ENCODE measurements around the gene SERPINE1.

Gene SERPINE1

GRCh38 chr7:101156866-101157589 lies 30.1 kb downstream of the SERPINE1 start:
- DNase-seq, result no peak

DNA sequence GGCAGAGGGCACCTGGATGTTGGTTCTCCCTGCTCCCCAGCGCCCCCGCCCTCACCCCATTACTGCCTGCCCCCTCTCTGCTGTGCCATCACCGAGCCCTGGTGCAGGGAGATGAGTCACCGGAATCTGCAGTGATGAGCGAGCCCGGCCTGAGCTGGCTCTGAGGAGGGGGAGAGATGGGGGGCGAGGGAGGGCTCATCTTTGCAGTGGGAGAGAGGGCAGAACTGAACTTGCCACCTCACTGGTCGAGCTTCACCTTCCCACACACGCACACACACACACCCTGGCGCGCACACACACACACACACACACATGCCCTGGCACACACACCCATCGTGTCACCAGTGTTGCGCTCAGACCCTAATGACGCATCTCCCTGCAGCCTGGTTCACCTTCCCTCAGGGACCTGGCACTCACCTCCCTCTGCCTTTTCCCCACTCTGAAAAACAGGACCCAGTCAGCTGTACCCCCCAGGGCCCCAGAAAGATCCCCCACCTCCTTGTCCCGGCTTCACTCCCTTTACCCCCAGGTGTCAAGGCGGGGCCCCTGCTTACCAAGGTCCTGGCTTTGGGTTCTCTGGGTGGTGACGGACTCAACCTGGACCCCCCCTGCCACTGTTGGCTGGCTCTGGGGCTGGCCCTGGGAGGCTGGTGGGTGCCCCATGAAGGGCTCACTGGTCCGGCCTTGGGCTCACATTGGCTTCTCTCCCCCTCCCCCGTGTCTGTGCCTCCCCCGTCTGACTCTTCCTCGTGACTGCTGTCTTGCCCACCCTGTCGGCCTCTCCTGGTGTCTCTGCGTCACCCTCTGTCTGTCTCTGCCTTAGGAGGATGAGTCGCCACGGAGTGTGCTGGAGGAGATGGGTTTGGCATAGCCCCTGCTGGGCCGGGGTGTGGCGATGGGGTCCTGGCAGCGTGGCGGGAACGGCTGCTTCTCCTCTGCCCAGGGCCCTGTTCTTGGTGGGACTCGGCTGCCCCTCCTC lies 33.1 kb downstream of the SERPINE1 start:
- no peak for DNase-seq

- no peak for DNase-seq
Observed at GRCh38 chr7:101160910-101161309, 34.0 kb downstream of the SERPINE1 start.

GRCh38 chr7:101161692-101162471 lies 35.0 kb downstream of the SERPINE1 start:
- DNase-seq, result no peak

- peak in 1 of 2 experiments; percentile 67 for DNase-seq
Observed at GRCh38 chr7:101162551-101163278, 35.8 kb downstream of the SERPINE1 start.

- DNase-seq, result peak; percentile 59 to 67
Observed at GRCh38 chr7:101163279-101164070, 36.6 kb downstream of the SERPINE1 start.

GRCh38 chr7:101164071-101164840 lies 37.4 kb downstream of the SERPINE1 start:
- DNase-seq, result no peak

DNA sequence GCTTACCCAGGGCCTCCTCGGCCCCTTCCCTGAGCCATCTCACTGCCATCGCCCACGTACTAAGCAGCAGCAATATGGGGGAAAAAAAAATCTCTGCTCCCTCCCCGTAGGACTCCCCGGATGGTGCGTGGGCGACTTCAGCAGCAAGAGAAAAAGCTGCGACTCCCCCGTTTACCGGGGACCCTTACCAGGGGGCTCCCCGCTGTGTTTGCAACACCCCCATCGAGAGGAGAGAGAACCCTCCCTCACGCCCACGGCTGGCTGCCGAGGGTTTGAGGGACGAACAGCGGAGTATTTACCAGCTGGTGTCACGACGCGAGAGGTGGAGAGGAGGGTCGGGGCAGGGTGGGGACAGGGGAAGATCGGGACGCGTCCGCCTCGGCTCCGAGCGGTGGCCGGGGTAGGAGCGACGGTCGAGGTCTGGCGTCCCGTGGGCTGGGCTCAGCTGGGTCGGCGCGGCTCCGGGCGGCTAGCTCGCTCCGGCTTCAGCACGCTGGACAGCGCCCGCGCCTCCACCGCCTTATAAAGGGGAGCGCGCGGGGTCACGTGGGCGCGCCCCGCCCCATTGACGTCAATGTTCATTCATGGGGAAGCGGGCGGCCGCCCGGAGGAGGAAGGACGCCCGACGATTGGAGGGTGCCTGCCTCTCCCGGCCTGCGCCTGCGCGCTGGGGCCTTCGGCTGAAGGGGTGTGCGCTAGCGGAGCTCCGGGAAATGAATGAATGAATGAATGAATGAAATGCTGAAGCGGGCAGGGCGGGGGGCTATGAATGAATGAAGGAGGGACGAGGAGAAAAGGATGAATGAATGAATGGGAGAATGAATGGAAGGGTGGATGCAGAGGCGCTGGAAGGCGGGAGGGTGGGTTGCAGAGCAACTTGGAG lies 38.4 kb downstream of the SERPINE1 start, which contains the start of gene VGF:
Gene VGF (minus strand): TSS at position 495 of the 883 bp plus-strand sequence. CDS start 726 bp downstream, outside the sequence.
- peak; percentile 93 for DNase-seq

DNA sequence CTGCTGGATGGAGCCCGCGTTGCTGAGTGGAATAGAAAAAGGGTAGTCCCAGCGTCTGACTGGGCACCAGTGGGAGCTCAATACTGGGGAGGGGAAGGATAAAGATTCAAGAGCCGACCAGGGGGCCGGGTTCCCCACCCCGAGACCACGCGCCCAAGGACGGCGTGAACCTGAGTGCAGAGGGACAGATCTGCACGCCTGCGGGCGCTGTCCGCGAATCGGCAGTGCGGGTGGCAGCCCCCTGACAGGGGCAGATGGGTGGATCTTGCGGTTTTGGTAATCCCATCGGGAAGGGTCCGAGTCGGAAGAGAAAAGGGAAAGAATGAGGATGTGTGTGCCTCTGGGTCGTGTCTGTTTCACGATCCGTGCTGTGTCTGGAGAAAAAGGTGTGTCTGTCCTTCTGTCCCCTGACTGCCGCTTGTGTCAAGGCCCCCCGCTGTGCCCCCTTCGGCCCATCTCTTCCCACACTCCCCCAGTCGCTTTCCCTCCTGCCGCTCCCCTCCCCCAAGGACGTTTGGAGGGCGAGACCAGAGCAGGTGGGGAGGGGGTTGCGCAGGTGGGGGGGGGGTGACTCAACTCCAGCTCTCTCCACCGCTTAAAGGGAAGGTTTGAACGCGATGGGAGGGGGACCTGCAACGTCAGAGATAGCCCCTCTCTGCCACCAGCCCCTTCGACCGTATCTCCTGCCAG lies 39.2 kb downstream of the SERPINE1 start:
- DNase-seq, result no peak

GRCh38 chr7:101166648-101166908 lies 39.7 kb downstream of the SERPINE1 start:
- DNase-seq, result no peak

- DNase-seq, result peak; percentile 34 to 53
Observed at GRCh38 chr7:101166909-101167644, 40.2 kb downstream of the SERPINE1 start.

DNA sequence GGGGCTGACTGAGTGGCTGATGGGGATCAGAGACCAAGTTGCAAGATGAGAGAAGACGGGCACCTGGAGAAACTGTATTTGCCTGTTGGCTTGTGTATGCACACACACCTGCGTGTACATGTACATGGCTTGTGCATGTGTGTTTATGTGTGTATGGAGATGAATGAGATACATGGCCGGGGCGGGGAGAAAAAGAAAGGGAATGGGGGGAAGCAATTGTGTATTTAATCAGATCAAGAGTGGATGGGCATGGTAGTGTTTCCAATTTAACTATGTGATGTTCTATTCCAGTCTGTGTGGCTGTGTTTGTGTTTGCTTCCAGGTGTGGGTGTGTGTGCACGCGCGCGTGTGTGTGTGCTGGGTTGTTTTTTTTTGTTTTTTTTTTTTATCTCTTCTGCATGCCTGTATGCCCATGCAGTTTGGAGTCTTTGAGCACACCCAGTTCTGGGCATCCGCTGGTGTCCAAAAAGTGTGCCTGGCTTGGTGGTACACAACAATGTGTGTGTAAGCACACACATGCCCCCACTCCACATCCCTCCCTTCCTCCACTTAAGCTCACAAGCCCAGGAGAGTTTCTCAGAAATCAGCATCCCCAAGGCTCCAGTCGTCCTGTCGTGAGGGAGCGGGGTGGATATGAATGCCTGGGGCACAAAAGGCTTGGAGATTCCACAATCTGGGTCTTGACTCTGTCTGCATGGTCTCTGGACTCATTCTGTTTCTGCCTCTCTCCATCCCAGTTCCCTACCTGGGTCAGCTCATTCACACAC lies 40.9 kb downstream of the SERPINE1 start:
- no peak for DNase-seq

GRCh38 chr7:101168412-101169049 lies 41.6 kb downstream of the SERPINE1 start:
- no peak for DNase-seq

DNA sequence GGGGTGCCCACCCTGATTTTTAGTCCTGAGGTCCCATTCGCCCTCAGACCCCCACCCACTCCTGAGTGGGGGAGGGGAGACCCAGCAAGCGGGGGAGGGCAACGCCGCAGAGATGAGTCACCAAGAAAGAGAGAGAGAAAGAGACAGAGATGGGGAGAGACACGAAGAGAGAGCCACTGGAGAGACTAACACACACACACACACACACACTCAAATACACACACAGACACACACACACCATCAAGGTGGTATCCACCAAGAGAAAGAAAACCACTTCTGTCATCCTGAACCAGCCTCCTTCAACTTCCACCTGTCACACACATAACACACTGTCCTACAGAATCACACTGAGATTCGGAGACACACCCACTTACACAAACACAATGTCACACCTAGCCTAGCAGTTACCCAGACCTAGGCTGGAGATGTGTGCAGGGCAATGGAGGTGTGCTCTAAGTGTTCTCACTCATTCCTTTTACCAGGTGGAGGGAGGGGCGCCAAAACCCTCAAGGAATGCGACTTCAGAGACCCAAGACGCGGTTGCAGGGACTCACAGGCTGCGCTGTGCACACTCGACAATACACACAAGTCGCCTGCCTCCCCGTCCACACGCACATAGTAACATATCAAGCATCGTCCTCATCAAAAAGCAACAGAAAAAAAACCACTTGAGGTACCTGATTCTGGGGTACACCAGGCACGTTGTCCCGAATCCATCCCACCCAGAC lies 42.4 kb downstream of the SERPINE1 start:
- no peak for DNase-seq

GRCh38 chr7:101169838-101170551 lies 43.1 kb downstream of the SERPINE1 start:
- peak; percentile 26 to 52 for DNase-seq
